Measurements from ENCODE around the gene BARX1. TPM values are rescaled to one million over a fixed set of nuclear protein-coding genes. Genes with fewer than 3 reads are reported as not detected.

The BARX1 gene
- polyA plus RNA-seq, 3 donors, result not detected

- Histone ChIP-seq H3K9me3 (replicated peaks in 1 of 2; ENCODE audit: control insufficient read depth in 1 of 2, insufficient read depth in 1 of 2, low read length in 2 of 2) (no peaks in the 10 kb centered on the region), H3K36me3 (replicated peaks in 1 of 2; ENCODE audit: control insufficient read depth in 1 of 2, insufficient read depth in 2 of 2, low read length in 2 of 2) (no peaks in the 10 kb centered on the region), H3K79me2 (ENCODE audit: insufficient read depth, low read length) (no peaks in the 10 kb centered on the region), H3K9ac (ENCODE audit: insufficient read depth, low read length, poor library complexity, severe bottlenecking) (no peak overlapping the region), H3K4me1 (ENCODE audit: control insufficient read depth in 1 of 2, insufficient read depth in 2 of 2, low read length in 2 of 2) (no peaks in the 10 kb centered on the region), H3K27me3 (ENCODE audit: control insufficient read depth in 2 of 2, insufficient read depth in 2 of 2, low read length in 2 of 2) (peaks cover 0 to 9% of the 10 kb centered on the region in 2 donors), H4K20me1 (ENCODE audit: insufficient read depth, low read length) (no peaks in the 10 kb centered on the region), H3K4me3 (replicated peaks in 1 of 3; ENCODE audit: low read depth in 2 of 3, low read length in 3 of 3) (no peak overlapping the region), H3K27ac (ENCODE audit: low read depth in 1 of 2, low read length in 2 of 2) (no peak overlapping the region), H3K4me2 (replicated peaks; ENCODE audit: extremely low read depth, low read length, poor library complexity, severe bottlenecking) (no peak overlapping the region), H2AFZ (ENCODE audit: insufficient read depth, low read depth, low read length, poor library complexity, severe bottlenecking) (no peak overlapping the region)
- no peaks in the 10 kb centered on the region for H3K36me3 Mint-ChIP-seq
- no peak overlapping the region for H3K4me3 Mint-ChIP-seq
- 95% methylated on average over 6 of the region's 10 CpGs for WGBS (ENCODE audit: insufficient coverage)
- intact Hi-C loops (cut with micrococcal nuclease), result no loop called here
- H3K4me1 Mint-ChIP-seq, result peaks cover 2% of the 10 kb centered on the region
- no peaks in the 10 kb centered on the region for H3K9me3 Mint-ChIP-seq
- TF ChIP-seq, protein P1, sequence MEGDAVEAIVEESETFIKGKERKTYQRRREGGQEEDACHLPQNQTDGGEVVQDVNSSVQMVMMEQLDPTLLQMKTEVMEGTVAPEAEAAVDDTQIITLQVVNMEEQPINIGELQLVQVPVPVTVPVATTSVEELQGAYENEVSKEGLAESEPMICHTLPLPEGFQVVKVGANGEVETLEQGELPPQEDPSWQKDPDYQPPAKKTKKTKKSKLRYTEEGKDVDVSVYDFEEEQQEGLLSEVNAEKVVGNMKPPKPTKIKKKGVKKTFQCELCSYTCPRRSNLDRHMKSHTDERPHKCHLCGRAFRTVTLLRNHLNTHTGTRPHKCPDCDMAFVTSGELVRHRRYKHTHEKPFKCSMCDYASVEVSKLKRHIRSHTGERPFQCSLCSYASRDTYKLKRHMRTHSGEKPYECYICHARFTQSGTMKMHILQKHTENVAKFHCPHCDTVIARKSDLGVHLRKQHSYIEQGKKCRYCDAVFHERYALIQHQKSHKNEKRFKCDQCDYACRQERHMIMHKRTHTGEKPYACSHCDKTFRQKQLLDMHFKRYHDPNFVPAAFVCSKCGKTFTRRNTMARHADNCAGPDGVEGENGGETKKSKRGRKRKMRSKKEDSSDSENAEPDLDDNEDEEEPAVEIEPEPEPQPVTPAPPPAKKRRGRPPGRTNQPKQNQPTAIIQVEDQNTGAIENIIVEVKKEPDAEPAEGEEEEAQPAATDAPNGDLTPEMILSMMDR (IDR thresholded peaks at IDR 0.05), result no peak
- H3K27me3 Mint-ChIP-seq (ENCODE audit: low read depth in 3 of 3), result peaks cover 18 to 24% (median 22%) of the 10 kb centered on the region in 3 donors
- no peak for DNase-seq
- H3K27ac Mint-ChIP-seq, result no peak overlapping the region
Measured at GRCh38 chr9:93910196-93910595, 45.0 kb downstream of the BARX1 start.

DNA sequence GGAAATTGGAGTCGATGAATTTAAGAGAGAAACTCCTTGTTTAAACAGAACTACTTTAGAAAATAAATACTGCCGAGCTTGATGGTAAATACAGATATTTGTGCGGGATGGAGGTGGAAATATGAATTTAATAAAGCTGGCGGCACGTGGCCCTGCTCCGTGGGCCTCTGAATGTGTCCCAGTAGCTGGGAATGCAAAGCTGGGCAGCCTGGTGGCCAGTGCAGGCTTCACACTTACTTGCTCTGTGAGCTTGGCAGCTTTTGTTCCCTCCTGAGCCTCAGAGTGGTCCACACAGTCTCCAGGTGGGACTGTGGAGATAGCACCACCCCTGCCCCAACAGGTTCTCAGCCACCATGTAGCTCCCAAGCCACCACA, 45.9 kb downstream of the BARX1 start:
- H3K36me3 ChIP-seq (replicated peaks in 1 of 2; ENCODE audit: control insufficient read depth in 1 of 2, insufficient read depth in 2 of 2, low read length in 2 of 2), result no peaks in the 10 kb centered on the region
- H3K9ac ChIP-seq (ENCODE audit: insufficient read depth, low read length, poor library complexity, severe bottlenecking), result no peak overlapping the region
- H3K4me1 ChIP-seq (ENCODE audit: control insufficient read depth in 1 of 2, insufficient read depth in 2 of 2, low read length in 2 of 2), result no peaks in the 10 kb centered on the region
- Mint-ChIP-seq H3K4me3 (peak overlapping the region in 1 of 2 donors; percentile 47), H3K27me3 (ENCODE audit: low read depth in 3 of 3) (peaks cover 18 to 24% (median 22%) of the 10 kb centered on the region in 3 donors), H3K4me1 (peaks cover 2% of the 10 kb centered on the region), H3K36me3 (no peaks in the 10 kb centered on the region), H3K27ac (no peak overlapping the region), H3K9me3 (no peaks in the 10 kb centered on the region)
- H3K79me2 ChIP-seq (ENCODE audit: insufficient read depth, low read length), result no peaks in the 10 kb centered on the region
- H3K9me3 ChIP-seq (replicated peaks in 1 of 2; ENCODE audit: control insufficient read depth in 1 of 2, insufficient read depth in 1 of 2, low read length in 2 of 2), result no peaks in the 10 kb centered on the region
- TF ChIP-seq, protein P1 (IDR thresholded peaks at IDR 0.05), result no peak
- no peak overlapping the region for H2AFZ ChIP-seq (ENCODE audit: insufficient read depth, low read depth, low read length, poor library complexity, severe bottlenecking)
- no peak overlapping the region for H3K4me3 ChIP-seq (replicated peaks in 1 of 3; ENCODE audit: low read depth in 2 of 3, low read length in 3 of 3)
- intact Hi-C loops (cut with micrococcal nuclease), result no loop called here
- H3K27me3 ChIP-seq (ENCODE audit: control insufficient read depth in 2 of 2, insufficient read depth in 2 of 2, low read length in 2 of 2), result peaks cover 0 to 9% of the 10 kb centered on the region in 2 donors
- WGBS (ENCODE audit: insufficient coverage), result 34% methylated on average over 4 of the region's 6 CpGs
- DNase-seq, result no peak
- H3K27ac ChIP-seq (ENCODE audit: low read depth in 1 of 2, low read length in 2 of 2), result no peak overlapping the region
- H4K20me1 ChIP-seq (ENCODE audit: insufficient read depth, low read length), result no peaks in the 10 kb centered on the region
- H3K4me2 ChIP-seq (replicated peaks; ENCODE audit: extremely low read depth, low read length, poor library complexity, severe bottlenecking), result no peak overlapping the region
